CD4-positive, alpha-beta T cell treated with Interleukin-10 for 1 hour (primary cell): ENCODE data around the gene TAX1BP1.
A peak's percentile ranks its signal among the peaks of the same experiment; 100 is the strongest.

Experiments
- DNase-seq: peaks from one replicate; pipeline ENCODE4 v3.0.0-alpha.2; 2020

TAX1BP1 gene

DNA sequence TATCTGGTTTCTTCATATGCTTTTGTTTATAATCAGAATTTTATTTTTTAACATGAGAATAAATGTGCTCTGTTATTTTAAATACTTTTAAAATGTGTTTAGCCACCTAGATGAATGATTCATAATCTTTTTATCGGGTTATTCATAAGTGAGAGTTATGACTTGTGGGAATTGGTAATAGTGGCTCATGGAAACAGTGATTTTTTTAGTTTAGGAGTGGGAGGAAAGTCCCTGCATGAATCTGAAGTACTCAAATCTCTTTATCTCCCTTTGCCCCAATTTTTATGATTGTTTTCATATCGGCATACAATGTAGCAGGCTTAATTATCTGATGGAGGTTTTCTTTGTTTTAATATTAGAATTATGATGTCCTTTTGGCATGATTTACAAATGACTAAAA lies 42.9 kb downstream of the TAX1BP1 start:
- DNase-seq: no peak

GRCh38 chr7:27784399-27785053 lies 44.6 kb downstream of the TAX1BP1 start:
- peak; percentile 70 for DNase-seq

DNA sequence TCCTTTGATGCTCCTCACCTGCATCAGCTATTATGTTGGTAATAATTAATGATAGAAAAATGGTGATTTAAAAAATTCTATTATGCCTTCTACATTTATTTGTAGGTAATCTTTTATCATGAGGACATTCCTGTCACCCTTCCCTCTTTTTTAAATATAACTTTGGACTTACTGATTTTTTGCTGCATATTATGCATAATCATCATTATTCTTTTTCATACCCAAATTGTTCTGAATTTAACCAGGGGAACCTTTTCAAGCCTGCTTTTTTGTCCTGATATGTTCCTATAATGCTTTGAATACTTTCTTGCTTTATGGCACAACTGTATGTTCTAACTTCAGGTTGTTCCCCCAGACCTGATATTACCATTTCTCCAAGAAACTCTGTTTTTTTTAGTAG lies 48.5 kb downstream of the TAX1BP1 start:
- no peak for DNase-seq

DNA sequence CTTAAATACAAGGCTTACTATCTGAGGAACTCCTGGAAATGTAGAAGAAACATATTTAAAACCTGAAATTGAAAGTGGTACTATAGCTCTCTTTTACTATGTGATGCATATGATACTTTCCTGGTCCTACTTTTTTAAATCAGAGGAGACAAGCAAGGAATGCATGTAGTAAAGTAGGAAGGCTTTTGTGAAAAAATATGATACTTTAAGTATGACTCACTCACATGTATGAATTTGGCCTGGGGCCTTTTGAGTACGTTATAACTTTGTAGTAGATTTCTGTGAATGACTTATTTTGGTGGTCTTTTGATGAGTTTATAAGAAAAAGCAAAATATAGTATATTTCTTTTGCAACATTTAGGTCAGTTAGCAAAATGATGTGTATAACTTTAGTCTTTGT lies 53.8 kb downstream of the TAX1BP1 start:
- no peak for DNase-seq

DNA sequence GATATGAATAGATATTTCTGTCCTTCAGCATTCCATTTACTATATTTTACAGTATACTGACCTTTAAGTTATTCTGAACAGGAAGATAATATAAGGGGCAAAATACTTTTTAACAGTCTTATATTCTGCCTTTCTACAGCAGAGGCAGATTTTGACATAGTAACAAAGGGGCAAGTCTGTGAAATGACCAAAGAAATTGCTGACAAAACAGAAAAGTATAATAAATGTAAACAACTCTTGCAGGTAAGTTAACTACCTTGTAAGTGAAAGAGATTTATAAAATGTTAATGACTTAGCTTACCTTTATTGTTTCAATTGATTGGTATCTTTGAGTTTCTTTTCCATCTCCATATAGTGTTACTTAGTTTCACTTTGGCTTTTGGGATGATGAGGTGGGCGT lies 56.0 kb downstream of the TAX1BP1 start:
- DNase-seq: no peak

GRCh38 chr7:27799212-27799611 lies 59.2 kb downstream of the TAX1BP1 start:
- DNase-seq: no peak

- DNase-seq: no peak
Measured at GRCh38 chr7:27802999-27803398, 63.0 kb downstream of the TAX1BP1 start.

GRCh38 chr7:27804139-27804538 lies 64.2 kb downstream of the TAX1BP1 start:
- DNase-seq: no peak

GRCh38 chr7:27808626-27809025 lies 68.7 kb downstream of the TAX1BP1 start:
- no peak for DNase-seq

DNA sequence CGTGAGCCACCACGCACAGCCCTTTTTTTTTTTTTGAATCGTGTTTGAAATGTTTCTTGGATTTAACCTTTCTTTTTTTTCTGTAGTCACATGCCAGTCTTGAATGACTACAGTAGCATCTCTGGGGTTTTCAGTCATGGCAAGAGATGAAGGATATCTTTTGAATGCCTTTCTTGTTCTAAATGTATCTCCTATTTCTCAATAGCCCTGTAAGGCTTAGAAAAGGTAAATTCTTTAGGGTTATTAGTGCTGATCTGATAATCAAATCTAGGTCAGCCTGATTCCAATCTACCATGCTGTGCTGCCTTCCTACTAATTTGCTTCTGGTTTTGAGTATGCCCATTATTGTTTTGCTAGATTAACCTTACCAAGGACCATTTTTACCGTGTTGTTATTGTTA lies 70.2 kb downstream of the TAX1BP1 start:
- DNase-seq: no peak

- DNase-seq: no peak
Measured at GRCh38 chr7:27812706-27813105, 72.7 kb downstream of the TAX1BP1 start.

DNA sequence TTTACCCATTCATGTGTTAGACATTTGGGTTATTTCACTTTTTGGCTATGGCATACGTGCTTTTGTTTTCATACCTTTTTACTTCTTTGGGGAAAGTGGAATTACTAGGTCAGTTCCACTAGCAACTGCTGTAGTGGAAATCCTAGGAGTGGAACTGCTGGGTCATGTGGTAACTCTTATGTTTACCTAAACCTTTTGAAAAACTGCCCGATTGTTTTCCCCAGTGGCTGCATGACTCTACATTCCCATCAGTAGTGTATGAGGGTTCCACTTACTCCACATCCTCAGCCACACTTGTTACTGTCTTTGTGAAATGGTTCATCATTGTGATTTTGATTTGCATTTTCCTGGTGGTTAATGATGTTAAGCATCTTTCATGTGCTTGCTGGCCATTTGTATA lies 82.3 kb downstream of the TAX1BP1 start:
- DNase-seq: no peak

- DNase-seq: no peak
Measured at GRCh38 chr7:27825891-27826290, 85.9 kb downstream of the TAX1BP1 start.

DNA sequence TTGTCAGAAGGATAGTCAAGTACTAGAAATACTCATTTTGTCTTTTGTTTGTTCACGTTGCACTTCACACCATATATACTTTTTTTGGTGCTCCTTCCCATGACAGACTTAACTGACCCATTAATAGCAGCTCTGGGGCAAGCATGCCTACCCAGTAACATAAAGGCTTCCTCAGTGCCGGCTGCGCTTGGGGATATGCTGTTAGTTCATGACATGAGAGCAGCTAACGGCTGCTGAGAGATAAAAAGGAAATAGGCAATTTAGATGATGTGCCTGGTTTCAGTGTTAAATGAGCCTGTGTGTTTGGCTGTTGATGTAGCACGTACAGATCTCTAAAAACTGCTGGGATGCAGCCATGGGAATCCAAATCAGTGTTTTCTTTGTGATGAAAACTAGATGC lies 86.4 kb downstream of the TAX1BP1 start:
- no peak for DNase-seq

GRCh38 chr7:27834179-27834921 lies 94.4 kb downstream of the TAX1BP1 start:
- DNase-seq: no peak

GRCh38 chr7:27835376-27835775 lies 95.4 kb downstream of the TAX1BP1 start:
- DNase-seq: no peak

- no peak for DNase-seq
Measured at GRCh38 chr7:27836536-27836935, 96.6 kb downstream of the TAX1BP1 start.

- no peak for DNase-seq
Measured at GRCh38 chr7:27839099-27839498, 99.1 kb downstream of the TAX1BP1 start.

- peak; percentile 30 for DNase-seq
Measured at GRCh38 chr7:27840313-27840712, 100.4 kb downstream of the TAX1BP1 start.

DNA sequence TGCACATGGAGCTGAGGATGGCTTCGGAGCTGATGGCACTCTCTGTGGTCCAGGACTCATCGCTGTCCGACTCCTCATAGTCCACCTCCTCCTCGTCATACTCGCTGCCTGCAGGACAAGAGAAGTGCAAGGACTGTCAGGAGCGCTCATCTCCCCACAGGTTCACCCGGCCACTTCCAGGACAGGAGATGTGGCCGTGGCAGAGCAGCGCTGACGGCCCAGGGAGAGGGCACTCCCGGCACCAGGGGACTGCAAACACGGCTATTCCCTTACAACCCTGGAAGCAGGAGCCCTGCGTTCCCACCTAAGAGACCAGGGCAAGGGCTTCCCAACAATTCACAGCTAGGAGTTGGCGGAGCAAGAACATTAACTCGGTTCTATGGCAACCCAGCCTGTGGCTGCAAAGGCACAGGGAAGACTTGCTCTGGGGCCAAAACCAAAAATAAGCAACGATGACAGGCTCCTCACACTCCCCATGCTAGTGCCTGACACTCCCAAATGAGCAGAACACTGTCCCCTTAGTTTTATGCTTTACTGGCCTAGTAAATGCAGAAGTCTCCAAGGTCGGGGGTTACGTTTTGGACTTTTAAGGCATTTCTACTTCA lies 100.9 kb downstream of the TAX1BP1 start:
- no peak for DNase-seq

DNA sequence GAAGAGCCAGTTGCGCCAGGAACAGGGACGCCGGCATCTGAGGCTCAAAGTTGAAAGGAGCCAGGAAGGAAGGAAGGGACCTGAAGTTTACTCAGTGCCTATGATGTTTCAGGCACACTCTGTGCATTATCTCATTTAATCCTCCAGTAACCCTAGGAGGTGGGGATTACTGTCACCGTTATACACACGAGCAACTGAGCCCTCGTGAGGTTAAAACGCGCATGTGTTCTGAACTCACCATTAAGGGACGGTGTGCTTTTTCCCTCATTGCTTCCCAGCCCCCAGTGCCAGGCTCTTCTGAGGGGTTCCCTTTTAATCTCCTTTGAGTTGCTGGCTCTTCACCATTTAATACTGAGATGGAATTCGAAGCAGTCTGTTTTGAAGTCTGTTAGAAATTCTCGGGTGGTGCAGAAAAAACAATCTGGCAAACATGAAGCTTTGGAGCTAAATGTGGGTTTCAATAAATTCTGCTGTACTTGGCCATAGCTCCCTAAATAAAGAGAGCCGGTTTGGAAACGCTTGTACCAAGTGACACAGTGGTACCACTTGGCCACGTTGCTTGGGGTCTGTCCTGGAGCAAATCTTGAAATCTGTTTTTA lies 102.2 kb downstream of the TAX1BP1 start:
- DNase-seq: no peak

- no peak for DNase-seq
Measured at GRCh38 chr7:27842851-27843250, 102.9 kb downstream of the TAX1BP1 start.

- no peak for DNase-seq
Measured at GRCh38 chr7:27843584-27844305, 103.8 kb downstream of the TAX1BP1 start.
